Measurements from ENCODE around the gene CHST8.
A peak's percentile ranks its signal among the peaks of the same experiment; 100 is the strongest.

Gene CHST8

GRCh38 chr19:33674626-33675367, 53.0 kb downstream of the CHST8 start:
- DNase-seq = no peak

- DNase-seq = no peak
Observed at GRCh38 chr19:33675501-33676124, 53.9 kb downstream of the CHST8 start.

- DNase-seq = no peak
Observed at GRCh38 chr19:33676999-33677665, 55.4 kb downstream of the CHST8 start.

- DNase-seq = no peak
Observed at GRCh38 chr19:33677745-33678426, 56.1 kb downstream of the CHST8 start.

- DNase-seq = peak in 1 of 2 donors; percentile 57
Observed at GRCh38 chr19:33678796-33679585, 57.2 kb downstream of the CHST8 start.

GRCh38 chr19:33679696-33680095, 57.9 kb downstream of the CHST8 start:
- DNase-seq = no peak

- no peak for DNase-seq
Observed at GRCh38 chr19:33681081-33681680, 59.4 kb downstream of the CHST8 start.

GRCh38 chr19:33683881-33684537, 62.3 kb downstream of the CHST8 start:
- DNase-seq = no peak

- DNase-seq = no peak
Observed at GRCh38 chr19:33684538-33685232, 62.9 kb downstream of the CHST8 start.

GRCh38 chr19:33685541-33685940, 63.8 kb downstream of the CHST8 start:
- no peak for DNase-seq

- no peak for DNase-seq
Observed at GRCh38 chr19:33686262-33686661, 64.5 kb downstream of the CHST8 start.

- no peak for DNase-seq
Observed at GRCh38 chr19:33686687-33687480, 65.1 kb downstream of the CHST8 start.

- no peak for DNase-seq
Observed at GRCh38 chr19:33687481-33688170, 65.9 kb downstream of the CHST8 start.

- DNase-seq = no peak
Observed at GRCh38 chr19:33688171-33688992, 66.6 kb downstream of the CHST8 start.

- DNase-seq = no peak
Observed at GRCh38 chr19:33689138-33689746, 67.5 kb downstream of the CHST8 start.

GRCh38 chr19:33689868-33690267, 68.1 kb downstream of the CHST8 start:
- no peak for DNase-seq

GRCh38 chr19:33690378-33691029, 68.8 kb downstream of the CHST8 start:
- no peak for DNase-seq
